Fibroblast of mammary gland (primary cell): Measurements from ENCODE around the gene TNK2.
A peak's percentile ranks its signal among the peaks of the same experiment; 100 is the strongest.

ENCODE experiments used
- DNase-seq: peaks from one replicate; pipeline ENCODE4 v3.0.0-alpha.2; 2010; ENCODE audit warnings: low read depth
- H3K4me3 ChIP-seq: 2 replicates; pipeline ENCODE4 v1.5.1; 2011; ENCODE audit warnings: low read depth, mild to moderate bottlenecking, low read length, moderate library complexity; ENCODE audit not compliant: control insufficient read depth
- CTCF ChIP-seq: conservative IDR thresholded peaks from 2 replicates; pipeline ENCODE4 v1.5.1; 2011; ENCODE audit warnings: low read depth, low read length, inconsistent platforms; ENCODE audit not compliant: control insufficient read depth, insufficient read depth

TNK2 gene

GRCh38 chr3:195892105-195893043, 16.0 kb downstream of the TNK2 start:
- TF ChIP-seq CTCF: no peak
- peak; percentile 64 for DNase-seq

GRCh38 chr3:195891431-195892104, 16.8 kb downstream of the TNK2 start:
- no peak overlapping the region for H3K4me3 ChIP-seq
- no peak for TF ChIP-seq CTCF
- no peak for DNase-seq

More at GRCh38 chr3:195892105-195893043, 16.0 kb downstream of the TNK2 start:
- peak overlapping the region; percentile 12 for H3K4me3 ChIP-seq

- DNase-seq: no peak
- no peak overlapping the region for H3K4me3 ChIP-seq
- no peak for TF ChIP-seq CTCF
These were observed 18.5 kb downstream of the TNK2 start for GRCh38 chr3:195889870-195890295.

GRCh38 chr3:195888981-195889869, 19.1 kb downstream of the TNK2 start:
- no peak for TF ChIP-seq CTCF
- no peak for DNase-seq
- no peak overlapping the region for H3K4me3 ChIP-seq

- no peak for TF ChIP-seq CTCF
- no peak overlapping the region for H3K4me3 ChIP-seq
- DNase-seq: no peak
These were observed 20.0 kb downstream of the TNK2 start for GRCh38 chr3:195888311-195888761.

- no peak for TF ChIP-seq CTCF
- DNase-seq: no peak
- H3K4me3 ChIP-seq: no peak overlapping the region
These were observed 20.7 kb downstream of the TNK2 start for GRCh38 chr3:195887670-195888069.
